IPS-11a (cell line): ENCODE data around the gene PIGBOS1.

ENCODE experiments used
- H3K4me3 ChIP-seq: one replicate; pipeline ENCODE4 v1.5.1; 2013; ENCODE audit warnings: low read depth, low read length, control low read depth

Gene PIGBOS1

GRCh38 chr15:55267401-55268175 is 51.3 kb downstream of the PIGBOS1 start:
- no peak overlapping the region for H3K4me3 ChIP-seq
